ENCODE results near the gene OVCA2.

The OVCA2 gene

DNA sequence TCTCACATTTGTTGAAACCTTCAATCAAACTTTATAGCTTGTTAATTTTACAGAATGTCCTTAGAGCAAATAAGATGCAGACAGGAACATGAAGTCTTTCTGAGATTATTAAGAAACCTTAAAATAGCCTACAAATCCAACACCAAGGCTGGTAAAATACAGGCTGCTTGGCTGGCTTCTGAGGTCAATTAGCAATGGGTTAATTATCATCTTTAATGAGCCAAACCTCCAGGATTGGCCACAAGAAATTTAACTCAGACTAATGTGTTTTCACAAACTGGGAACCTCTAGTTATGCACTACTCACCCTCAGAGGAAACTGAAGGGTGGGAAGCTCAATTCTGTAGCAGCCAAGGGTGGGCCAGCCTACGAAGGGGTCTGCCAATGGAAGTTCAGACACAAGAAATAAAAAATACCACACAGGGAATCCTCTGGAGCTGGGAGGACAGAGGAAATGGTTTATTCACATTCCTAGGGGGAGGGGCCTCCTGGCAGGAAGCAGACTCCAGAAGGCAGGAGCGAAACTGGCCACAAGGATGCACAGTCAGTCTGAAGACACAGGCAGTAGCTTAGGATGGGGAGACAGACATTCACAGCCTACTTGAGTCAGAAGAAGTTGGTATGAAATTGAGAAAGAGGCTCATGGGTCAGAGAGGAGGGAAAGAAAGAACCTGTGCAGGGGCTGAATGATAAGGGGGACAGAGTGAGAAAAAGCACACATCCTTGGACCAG lies 49.1 kb downstream of the OVCA2 start:
- Histone ChIP-seq H2AFZ (ENCODE audit: low read depth) (no peak overlapping the region), H3K9ac (no peak overlapping the region), H3K36me3 (ENCODE audit: insufficient read depth) (no peaks in the 10 kb centered on the region), H3K27me3 (ENCODE audit: insufficient read depth, low read depth) (no peaks in the 10 kb centered on the region), H4K20me1 (ENCODE audit: insufficient read depth) (no peaks in the 10 kb centered on the region), H3K4me1 (ENCODE audit: low read depth, poor library complexity, severe bottlenecking) (peaks cover 64% of the 10 kb centered on the region), H3K27ac (no peak overlapping the region), H3K4me2 (peak overlapping the region; percentile 81), H3K79me2 (ENCODE audit: insufficient read depth, low read depth) (no peaks in the 10 kb centered on the region), H3K4me3 (IDR thresholded peaks at IDR 0.05; ENCODE audit: insufficient read depth, low read depth, low read length) (no peak overlapping the region)
- TF ChIP-seq, protein P1, sequence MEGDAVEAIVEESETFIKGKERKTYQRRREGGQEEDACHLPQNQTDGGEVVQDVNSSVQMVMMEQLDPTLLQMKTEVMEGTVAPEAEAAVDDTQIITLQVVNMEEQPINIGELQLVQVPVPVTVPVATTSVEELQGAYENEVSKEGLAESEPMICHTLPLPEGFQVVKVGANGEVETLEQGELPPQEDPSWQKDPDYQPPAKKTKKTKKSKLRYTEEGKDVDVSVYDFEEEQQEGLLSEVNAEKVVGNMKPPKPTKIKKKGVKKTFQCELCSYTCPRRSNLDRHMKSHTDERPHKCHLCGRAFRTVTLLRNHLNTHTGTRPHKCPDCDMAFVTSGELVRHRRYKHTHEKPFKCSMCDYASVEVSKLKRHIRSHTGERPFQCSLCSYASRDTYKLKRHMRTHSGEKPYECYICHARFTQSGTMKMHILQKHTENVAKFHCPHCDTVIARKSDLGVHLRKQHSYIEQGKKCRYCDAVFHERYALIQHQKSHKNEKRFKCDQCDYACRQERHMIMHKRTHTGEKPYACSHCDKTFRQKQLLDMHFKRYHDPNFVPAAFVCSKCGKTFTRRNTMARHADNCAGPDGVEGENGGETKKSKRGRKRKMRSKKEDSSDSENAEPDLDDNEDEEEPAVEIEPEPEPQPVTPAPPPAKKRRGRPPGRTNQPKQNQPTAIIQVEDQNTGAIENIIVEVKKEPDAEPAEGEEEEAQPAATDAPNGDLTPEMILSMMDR (conservative IDR thresholded peaks at IDR 0.05; ENCODE audit: low read depth, low read length): no peak

- Histone ChIP-seq H3K4me2 (no peak overlapping the region), H3K9ac (no peak overlapping the region), H3K36me3 (ENCODE audit: insufficient read depth) (no peaks in the 10 kb centered on the region), H3K27ac (no peak overlapping the region), H2AFZ (ENCODE audit: low read depth) (no peak overlapping the region), H3K4me3 (IDR thresholded peaks at IDR 0.05; ENCODE audit: insufficient read depth, low read depth, low read length) (no peak overlapping the region), H3K27me3 (ENCODE audit: insufficient read depth, low read depth) (no peaks in the 10 kb centered on the region), H3K79me2 (ENCODE audit: insufficient read depth, low read depth) (no peaks in the 10 kb centered on the region), H4K20me1 (ENCODE audit: insufficient read depth) (no peaks in the 10 kb centered on the region), H3K4me1 (ENCODE audit: low read depth, poor library complexity, severe bottlenecking) (peaks cover 51% of the 10 kb centered on the region)
- TF ChIP-seq, protein P1 (conservative IDR thresholded peaks at IDR 0.05; ENCODE audit: low read depth, low read length): no peak
Observed at GRCh38 chr17:2092253-2092652, 50.4 kb downstream of the OVCA2 start.

All from KMS-11 (cell line).